B cell (primary cell): ENCODE results near the gene TRERF1. TPM values are rescaled to one million over a fixed set of nuclear protein-coding genes. Genes with fewer than 3 reads are reported as not detected.
"Not testable (repeated sequence)": the region's sequence is repeated elsewhere in the genome, so short reads cannot be mapped to it uniquely, and the experiment has no call there.

Source experiments
- ATAC-seq: fragments of 200-7000 bp; cut with Tn5 transposase; one replicate; pipeline ENCODE4 v1.10.0; 2021; ENCODE audit warnings: low read depth, mild to moderate bottlenecking, moderate number of reproducible peaks, moderate library complexity
- CTCF ChIA-PET: fragments of 350-600 bp; sonication (Branson Sonifier 250); formaldehyde crosslinking; loops from one replicate; lab custom pipeline; 2021; ENCODE audit warnings: antibody characterized with exemption, inconsistent platforms; lab: Charles Lee
- POLR2A ChIA-PET: fragments of 350-600 bp; sonication (Branson Sonifier 250); formaldehyde crosslinking; loops from one replicate; lab custom pipeline; 2021; ENCODE audit warnings: antibody characterized with exemption; lab: Charles Lee
- DNase-seq: peaks from one replicate; pipeline ENCODE4 v3.0.0; 2013
- H2AFZ ChIP-seq: 2 replicates; pipeline ENCODE4 v1.6.1; 2012; ENCODE audit warnings: mild to moderate bottlenecking, low read depth, low read length; ENCODE audit not compliant: insufficient read depth, poor library complexity, severe bottlenecking
- H3K27ac ChIP-seq, 2 donors: 1 replicate in 1 of 2; 2 replicates in 1 of 2; pipeline ENCODE4 v1.5.1; 2012 to 2013; ENCODE audit warnings: low read length in 2 of 2, mild to moderate bottlenecking in 2 of 2, moderate library complexity in 1 of 2
- H3K27me3 ChIP-seq, 4 experiments: fragments of 200-600 bp in 1 of 4; sonication (generic) in 1 of 4; replicated peaks in 1 of 4; 1 replicate in 2 of 4; 2 replicates in 2 of 4; pipeline versions ENCODE4 v1.6.1 to v1.7.0; 2013 to 2016; ENCODE audit warnings: low read length in 3 of 4, mild to moderate bottlenecking in 2 of 4, mixed read lengths in 1 of 4, moderate library complexity in 1 of 4; ENCODE audit not compliant: insufficient read depth in 4 of 4, control insufficient read depth in 3 of 4; ENCODE audit errors: control extremely low read depth in 1 of 4
- H3K36me3 ChIP-seq, 2 experiments: replicated peaks in 1 of 2; 1 replicate in 1 of 2; 2 replicates in 1 of 2; pipeline versions ENCODE4 v1.6.1 to v1.7.1; 2013; ENCODE audit warnings: low read length in 1 of 2; ENCODE audit not compliant: insufficient read depth in 2 of 2, control insufficient read depth in 1 of 2; ENCODE audit errors: control extremely low read depth in 1 of 2, extremely low read depth in 1 of 2
- H3K4me1 ChIP-seq, 2 donors: fragments of 200-600 bp in 1 of 2; sonication (generic) in 1 of 2; 1 replicate in 1 of 2; 2 replicates in 1 of 2; pipeline versions ENCODE4 v1.5.1 to v1.6.1; 2013 to 2017; ENCODE audit warnings: low read length in 2 of 2; ENCODE audit not compliant: control insufficient read depth in 2 of 2, insufficient read depth in 2 of 2
- H3K4me2 ChIP-seq: replicated peaks from 2 replicates; pipeline ENCODE3; 2012; ENCODE audit warnings: mild to moderate bottlenecking, low read depth, low read length; ENCODE audit not compliant: poor library complexity, severe bottlenecking
- H3K4me3 ChIP-seq, 5 experiments: fragments of 200-600 bp in 1 of 5; sonication (generic) in 1 of 5; 1 replicate in 3 of 5; 2 replicates in 2 of 5; pipeline versions ENCODE4 v1.5.1 to v1.7.0; 2011 to 2016; ENCODE audit warnings: low read length in 4 of 5, mild to moderate bottlenecking in 4 of 5, low read depth in 2 of 5, control low read depth in 1 of 5, moderate library complexity in 1 of 5; ENCODE audit not compliant: insufficient read depth in 1 of 5; ENCODE audit errors: control extremely low read depth in 1 of 5, extremely low read depth in 1 of 5
- H3K79me2 ChIP-seq: fragments of 200-600 bp; sonication (generic); one replicate; pipeline ENCODE4 v1.6.0; 2016; ENCODE audit warnings: low read length; ENCODE audit not compliant: control insufficient read depth, insufficient read depth
- H3K9ac ChIP-seq: fragments of 200-600 bp; sonication (generic); 2 replicates; pipeline ENCODE4 v1.6.1; 2017; ENCODE audit warnings: mild to moderate bottlenecking, low read length, moderate library complexity
- H3K9me3 ChIP-seq, 3 donors: one replicate each; pipeline versions ENCODE4 v1.6.1 to v1.7.1; 2013; ENCODE audit warnings: low read length in 2 of 3; ENCODE audit not compliant: control insufficient read depth in 2 of 3, insufficient read depth in 1 of 3; ENCODE audit errors: control extremely low read depth in 1 of 3
- H4K20me1 ChIP-seq: 2 replicates; pipeline ENCODE4 v1.6.0; 2012; ENCODE audit warnings: mild to moderate bottlenecking, low read length; ENCODE audit not compliant: insufficient read depth, control insufficient read depth, poor library complexity, severe bottlenecking
- H3K27ac Mint-ChIP-seq: one replicate; pipeline ENCODE4 v1.8.0; 2021; ENCODE audit warnings: mixed read lengths
- H3K27me3 Mint-ChIP-seq: one replicate; pipeline ENCODE4 v1.8.0; 2021; ENCODE audit warnings: mixed read lengths
- H3K4me1 Mint-ChIP-seq: one replicate; pipeline ENCODE4 v1.8.0; 2021; ENCODE audit warnings: mixed read lengths
- H3K4me3 Mint-ChIP-seq: one replicate; pipeline ENCODE4 v1.8.0; 2021; ENCODE audit warnings: mixed read lengths
- H3K9me3 Mint-ChIP-seq: one replicate; pipeline ENCODE4 v1.8.0; 2022; ENCODE audit warnings: mixed read lengths; ENCODE audit not compliant: insufficient read depth
- EZH2 ChIP-seq: IDR thresholded peaks from 2 replicates; pipeline ENCODE4 v1.6.1; 2012; ENCODE audit warnings: borderline replicate concordance, low read depth, mild to moderate bottlenecking, moderate library complexity, low read length; ENCODE audit not compliant: insufficient read depth, poor library complexity, severe bottlenecking
- whole genome bisulfite sequencing: methylation state at CpG from one replicate; pipeline ENCODE4 v1.1.5; 2013; ENCODE audit warnings: missing lambda C conversion rate; ENCODE audit not compliant: insufficient coverage; 5-methylcytosine and 5-hydroxymethylcytosine counted together
- intact Hi-C: fragments of 100-400 bp; cut with micrococcal nuclease; formaldehyde crosslinking; loops from one replicate; pipeline ENCODE4 v1.10.0; 2022
- polyA plus RNA-seq: library from polyadenylated mRNA; depleted of rRNA; stranded (reverse); fragments of >200 nt; gene quantifications from 2 replicates; pipeline ENCODE4 v1.2.3, GENCODE V29; 2012
- total RNA-seq, 2 donors: library from RNA; stranded (reverse); fragments of 120-200 nt in 1 of 2; gene quantifications; 1 replicate in 1 of 2; 2 replicates in 1 of 2; pipeline versions ENCODE4 v1.2.3 to v1.2.4, GENCODE V29; 2013 to 2022
- TF ChIP-seq, protein P1 (sequence below): fragments of 200-600 bp; IDR thresholded peaks from one replicate; pipeline ENCODE4 v1.8.0; 2022; ENCODE audit warnings: antibody characterized with exemption, mild to moderate bottlenecking

TRERF1 gene
- total and polyA plus RNA-seq, 2 donors (not counting 1 experiment from before 2014, with no cell fraction given), result 3.5 to 6.7 TPM

DNA sequence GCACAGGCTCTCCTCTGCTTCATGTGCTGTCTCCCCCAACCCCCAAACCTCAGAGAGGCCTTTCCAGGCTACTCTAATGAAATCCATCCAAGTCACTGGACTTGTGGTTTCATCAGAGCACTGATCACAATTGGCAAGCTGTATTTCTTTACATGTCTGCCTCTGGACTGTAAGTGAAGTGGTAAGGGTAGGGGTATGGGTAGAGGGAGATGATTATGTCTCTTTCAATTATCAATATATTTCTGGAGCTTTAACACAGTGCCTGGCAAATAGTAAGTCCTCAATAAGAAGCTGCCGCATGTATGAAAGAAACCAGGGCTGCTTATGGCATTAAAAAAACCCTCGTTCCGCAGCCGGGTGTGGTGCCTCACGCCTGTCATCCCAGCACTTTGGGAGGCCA, 5.4 kb downstream of the TRERF1 start:
- Mint-ChIP-seq H3K9me3 (no peaks in the 10 kb centered on the region), H3K27me3 (peaks cover 13% of the 10 kb centered on the region), H3K4me1 (peaks cover 22% of the 10 kb centered on the region), H3K4me3 (no peak overlapping the region), H3K27ac (no peak overlapping the region)
- Histone ChIP-seq H3K9me3 (no peaks in the 10 kb centered on the region), H3K4me2 (no peak overlapping the region), H3K79me2 (no peaks in the 10 kb centered on the region), H3K27me3 (peaks cover 0 to 18% (median 8%) of the 10 kb centered on the region in 4 experiments), H3K4me3 (no peak overlapping the region), H3K36me3 (no peaks in the 10 kb centered on the region), H3K4me1 (peaks cover 13 to 14% of the 10 kb centered on the region in 2 donors), H3K9ac (no peak overlapping the region), H3K27ac (no peak overlapping the region), H4K20me1 (no peaks in the 10 kb centered on the region), H2AFZ (no peak overlapping the region)
- no peak for TF ChIP-seq EZH2
- TF ChIP-seq, protein P1, sequence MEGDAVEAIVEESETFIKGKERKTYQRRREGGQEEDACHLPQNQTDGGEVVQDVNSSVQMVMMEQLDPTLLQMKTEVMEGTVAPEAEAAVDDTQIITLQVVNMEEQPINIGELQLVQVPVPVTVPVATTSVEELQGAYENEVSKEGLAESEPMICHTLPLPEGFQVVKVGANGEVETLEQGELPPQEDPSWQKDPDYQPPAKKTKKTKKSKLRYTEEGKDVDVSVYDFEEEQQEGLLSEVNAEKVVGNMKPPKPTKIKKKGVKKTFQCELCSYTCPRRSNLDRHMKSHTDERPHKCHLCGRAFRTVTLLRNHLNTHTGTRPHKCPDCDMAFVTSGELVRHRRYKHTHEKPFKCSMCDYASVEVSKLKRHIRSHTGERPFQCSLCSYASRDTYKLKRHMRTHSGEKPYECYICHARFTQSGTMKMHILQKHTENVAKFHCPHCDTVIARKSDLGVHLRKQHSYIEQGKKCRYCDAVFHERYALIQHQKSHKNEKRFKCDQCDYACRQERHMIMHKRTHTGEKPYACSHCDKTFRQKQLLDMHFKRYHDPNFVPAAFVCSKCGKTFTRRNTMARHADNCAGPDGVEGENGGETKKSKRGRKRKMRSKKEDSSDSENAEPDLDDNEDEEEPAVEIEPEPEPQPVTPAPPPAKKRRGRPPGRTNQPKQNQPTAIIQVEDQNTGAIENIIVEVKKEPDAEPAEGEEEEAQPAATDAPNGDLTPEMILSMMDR, result no peak
- ATAC-seq (no peak), DNase-seq (no peak)
- WGBS, result 97% methylated on average over 5 of the region's 5 CpGs
- POLR2A ChIA-PET, result no interaction called here
- CTCF ChIA-PET, result interaction anchor here (1.7 kb wide), 1 partner anchor 101 kb away, joined by 5 read pairs; no protein-coding TSS in a partner anchor
- intact Hi-C loops, result no loop called here

DNA sequence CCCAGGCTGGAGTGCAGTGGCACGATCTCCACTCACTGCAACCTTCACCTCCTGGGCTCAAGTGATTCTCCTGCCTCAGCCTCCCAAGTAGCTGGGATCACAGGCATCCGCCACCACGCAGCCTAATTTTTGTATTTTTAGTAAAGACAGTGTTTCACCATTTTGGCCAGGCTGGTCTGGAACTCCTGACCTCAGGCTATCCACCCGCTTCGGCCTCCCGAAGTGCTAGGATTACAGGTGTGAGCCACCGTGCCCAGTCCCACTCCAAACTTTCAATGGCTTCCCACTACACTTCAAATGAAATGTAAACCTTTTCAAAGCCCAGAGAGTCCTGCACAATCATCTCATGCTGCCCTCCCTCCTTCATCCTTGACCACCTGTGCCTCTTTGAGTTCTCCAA, 5.8 kb downstream of the TRERF1 start:
- H3K36me3 ChIP-seq, H3K9me3 Mint-ChIP-seq, H4K20me1 ChIP-seq, H3K79me2 ChIP-seq, ATAC-seq, H3K4me1 ChIP-seq, H3K4me3 Mint-ChIP-seq, intact Hi-C loops, H3K9ac ChIP-seq, H3K4me2 ChIP-seq, POLR2A ChIA-PET, CTCF ChIA-PET, H2AFZ ChIP-seq, H3K4me3 ChIP-seq, H3K27ac ChIP-seq, DNase-seq, H3K27me3 Mint-ChIP-seq, H3K9me3 ChIP-seq, H3K27ac Mint-ChIP-seq: not testable (repeated sequence)
- WGBS, result 98% methylated on average over 7 of the region's 7 CpGs
- peaks cover 0 to 17% (median 5%) of the 10 kb centered on the region in 4 experiments for H3K27me3 ChIP-seq
- H3K4me1 Mint-ChIP-seq, result peaks cover 18% of the 10 kb centered on the region
